ENCODE measurements around the gene SNTB2. TPM values are rescaled to one million over a fixed set of nuclear protein-coding genes. Genes with fewer than 3 reads are reported as not detected.

The SNTB2 gene
- total and polyA plus RNA-seq, 2 of the 8 experiments (the other 6 are each of a cell fraction or from before 2014, with no cell fraction given), result 6.0 to 16.1 TPM

DNA sequence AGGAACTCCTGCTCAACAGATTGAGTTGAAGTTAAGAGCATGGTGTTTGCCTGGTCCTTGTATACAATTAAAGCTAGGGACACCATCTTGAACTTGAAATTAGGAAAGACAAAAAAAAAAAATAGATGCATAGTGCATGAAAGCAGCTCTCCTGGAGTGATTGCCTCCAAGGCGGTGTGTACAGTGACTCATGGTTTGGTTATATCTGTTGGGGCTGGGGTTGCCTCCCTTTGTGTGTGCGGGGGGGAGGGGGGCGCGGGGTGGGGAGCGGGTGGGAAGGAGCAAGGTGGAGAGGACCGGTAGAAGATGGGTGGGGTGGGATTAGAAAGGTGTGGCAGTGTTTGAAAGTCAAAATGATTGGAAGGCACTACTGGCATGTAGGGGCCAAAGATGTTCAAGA, 161.3 kb downstream of the SNTB2 start:
- WGBS, 2 experiments (ENCODE audit: extremely low coverage in 1 of 2, insufficient coverage in 1 of 2, insufficient read length in 1 of 2, insufficient replicate concordance in 2 of 2, low coverage in 1 of 2, low lambda C conversion rate in 2 of 2, missing lambda C conversion rate in 1 of 2), result 82% methylated on average over 1 of the region's 6 CpGs; no CpG with 5 or more reads in 1 of the 2 experiments
- no peak overlapping the region for H3K27ac ChIP-seq (ENCODE audit: low read depth, low read length)
- no peaks in the 10 kb centered on the region for H3K23me2 ChIP-seq (ENCODE audit: low read depth, low read length)
- DNase-seq (ENCODE audit: low read depth in 1 of 2, low spot score in 2 of 2) (no peak), FAIRE-seq (no peak)
- no peak overlapping the region for H3K4me2 ChIP-seq (ENCODE audit: insufficient read depth in 1 of 2, low read depth in 2 of 2, low read length in 2 of 2)
- H2BK15ac ChIP-seq (ENCODE audit: low read length), result no peak overlapping the region
- no peak overlapping the region for H2BK12ac ChIP-seq (ENCODE audit: low read depth, low read length)
- no peak overlapping the region for H4K91ac ChIP-seq (replicated peaks; ENCODE audit: insufficient read length, low read length)
- H3K4me3 ChIP-seq (ENCODE audit: extremely low read depth in 1 of 4, insufficient read depth in 2 of 4, low read depth in 3 of 4, low read length in 4 of 4), result no peak overlapping the region
- H3K18ac ChIP-seq (ENCODE audit: extremely low read depth, low read length), result no peak overlapping the region
- H3K9ac ChIP-seq (replicated peaks in 1 of 4; ENCODE audit: extremely low read depth in 1 of 4, low read depth in 3 of 4, low read length in 3 of 4), result no peak overlapping the region
- TF ChIP-seq CBX5 (IDR thresholded peaks at IDR 0.05; ENCODE audit: low read depth, low read length) (no peak), RFX5 (IDR thresholded peaks at IDR 0.05; ENCODE audit: borderline replicate concordance, low read depth, low read length) (no peak), HDAC6 (IDR thresholded peaks at IDR 0.05; ENCODE audit: low read depth, low read length) (no peak), GABPA (IDR thresholded peaks at IDR 0.05; ENCODE audit: borderline replicate concordance, insufficient read depth, low read length) (no peak)
- TF ChIP-seq, protein P1, sequence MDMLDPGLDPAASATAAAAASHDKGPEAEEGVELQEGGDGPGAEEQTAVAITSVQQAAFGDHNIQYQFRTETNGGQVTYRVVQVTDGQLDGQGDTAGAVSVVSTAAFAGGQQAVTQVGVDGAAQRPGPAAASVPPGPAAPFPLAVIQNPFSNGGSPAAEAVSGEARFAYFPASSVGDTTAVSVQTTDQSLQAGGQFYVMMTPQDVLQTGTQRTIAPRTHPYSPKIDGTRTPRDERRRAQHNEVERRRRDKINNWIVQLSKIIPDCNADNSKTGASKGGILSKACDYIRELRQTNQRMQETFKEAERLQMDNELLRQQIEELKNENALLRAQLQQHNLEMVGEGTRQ (IDR thresholded peaks at IDR 0.05; ENCODE audit: low read length), result no peak
- no peak overlapping the region for H3K4ac ChIP-seq (replicated peaks; ENCODE audit: insufficient read length, low read depth, low read length)
- no peaks in the 10 kb centered on the region for H3K9me3 ChIP-seq (ENCODE audit: insufficient read depth in 2 of 2, low read depth in 1 of 2, low read length in 1 of 2)
- no peak overlapping the region for H3K56ac ChIP-seq (replicated peaks; ENCODE audit: insufficient read length, low read depth, low read length)
- no peak overlapping the region for H2BK20ac ChIP-seq (ENCODE audit: low read length)
- no peaks in the 10 kb centered on the region for H3K4me1 ChIP-seq (replicated peaks in 1 of 4; ENCODE audit: control insufficient read depth in 3 of 4, insufficient read depth in 4 of 4, low read length in 3 of 4)
- H3K14ac ChIP-seq (ENCODE audit: insufficient read length), result no peak overlapping the region
- H4K20me1 ChIP-seq (replicated peaks in 1 of 2; ENCODE audit: control insufficient read depth in 1 of 2, insufficient read depth in 2 of 2, low read length in 2 of 2), result no peaks in the 10 kb centered on the region
- CTCF ChIA-PET (ENCODE audit: partially characterized antibody), result no interaction called here
- POLR2A ChIA-PET (ENCODE audit: partially characterized antibody), result interaction anchor here (1.2 to 29.8 kb wide), 4 partner anchors 8 to 38 kb away, joined by 3 to 497 read pairs (median 6); partner anchors contain the start of genes COG8, NIP7, PDF and TERF2
- H2AFZ ChIP-seq (ENCODE audit: low read length), result no peak overlapping the region
- no peak overlapping the region for H2BK120ac ChIP-seq (replicated peaks; ENCODE audit: low read depth, low read length)
- H3K23ac ChIP-seq (ENCODE audit: insufficient read length), result no peak overlapping the region
- H4K8ac ChIP-seq (ENCODE audit: extremely low read depth, insufficient read depth, low read length), result no peak overlapping the region
- H4K5ac ChIP-seq (ENCODE audit: insufficient read length, low read depth, low read length), result no peak overlapping the region
- peaks cover 2 to 12% (median 5%) of the 10 kb centered on the region in 4 experiments; a peak in 5 of 8 replicates for H3K36me3 ChIP-seq (ENCODE audit: control insufficient read depth in 2 of 4, insufficient read depth in 4 of 4, low read length in 3 of 4)
- no peaks in the 10 kb centered on the region for H3K79me1 ChIP-seq (ENCODE audit: low read depth, low read length)
- no peaks in the 10 kb centered on the region for H3K79me2 ChIP-seq (ENCODE audit: control insufficient read depth in 1 of 2, insufficient read depth in 2 of 2, low read length in 2 of 2)
- H3K27me3 ChIP-seq (replicated peaks in 1 of 4; ENCODE audit: control insufficient read depth in 3 of 4, extremely low read depth in 1 of 4, insufficient read depth in 3 of 4, low read length in 3 of 4), result no peaks in the 10 kb centered on the region
- H2BK5ac ChIP-seq (ENCODE audit: low read depth, low read length), result no peak overlapping the region
- H2AK5ac ChIP-seq (ENCODE audit: low read depth, low read length), result no peak overlapping the region
